ENCODE data around the gene RHBDL2.

The RHBDL2 gene

GRCh38 chr1:38872401-38873026 is 69.1 kb downstream of the RHBDL2 start:
- Histone ChIP-seq H3K9me3 (ENCODE audit: severe bottlenecking) (no peaks in the 10 kb centered on the region), H3K36me3 (ENCODE audit: low read depth) (no peaks in the 10 kb centered on the region; the same call in 1 of the 2 replicates), H3K4me1 (ENCODE audit: insufficient read depth, poor library complexity, severe bottlenecking) (peaks cover 5% of the 10 kb centered on the region), H3K27ac (ENCODE audit: poor library complexity, severe bottlenecking) (peak overlapping the region; percentile 11), H3K4me3 (ENCODE audit: severe bottlenecking) (peak overlapping the region; percentile 84), H3K27me3 (ENCODE audit: insufficient read depth, poor library complexity, severe bottlenecking) (no peaks in the 10 kb centered on the region)
- ATAC-seq (ENCODE audit: low read depth) = peak; percentile 6; the same call in 2 of the 3 replicates
- no peak for TF ChIP-seq CTCF (IDR thresholded peaks at IDR 0.05; ENCODE audit: poor library complexity, severe bottlenecking)
- no peak for DNase-seq (ENCODE audit: low spot score)

- Histone ChIP-seq H3K4me1 (ENCODE audit: insufficient read depth, poor library complexity, severe bottlenecking) (peaks cover 5% of the 10 kb centered on the region), H3K9me3 (ENCODE audit: severe bottlenecking) (no peaks in the 10 kb centered on the region), H3K4me3 (ENCODE audit: severe bottlenecking) (no peak overlapping the region), H3K36me3 (ENCODE audit: low read depth) (peaks cover 6% of the 10 kb centered on the region), H3K27ac (ENCODE audit: poor library complexity, severe bottlenecking) (no peak overlapping the region), H3K27me3 (ENCODE audit: insufficient read depth, poor library complexity, severe bottlenecking) (no peaks in the 10 kb centered on the region)
- no peak for TF ChIP-seq CTCF (IDR thresholded peaks at IDR 0.05; ENCODE audit: poor library complexity, severe bottlenecking)
- ATAC-seq (ENCODE audit: low read depth) = no peak
- no peak for DNase-seq (ENCODE audit: low spot score)
Observed at GRCh38 chr1:38870996-38871395, 70.6 kb downstream of the RHBDL2 start.

GRCh38 chr1:38867208-38867607 is 74.4 kb downstream of the RHBDL2 start:
- H3K4me3 ChIP-seq (ENCODE audit: severe bottlenecking) = no peak overlapping the region
- H3K4me1 ChIP-seq (ENCODE audit: insufficient read depth, poor library complexity, severe bottlenecking) = no peaks in the 10 kb centered on the region
- no peak for TF ChIP-seq CTCF (IDR thresholded peaks at IDR 0.05; ENCODE audit: poor library complexity, severe bottlenecking)
- H3K9me3 ChIP-seq (ENCODE audit: severe bottlenecking) = no peaks in the 10 kb centered on the region
- no peak for DNase-seq (ENCODE audit: low spot score)
- H3K27ac ChIP-seq (ENCODE audit: poor library complexity, severe bottlenecking) = no peak overlapping the region
- ATAC-seq (ENCODE audit: low read depth) = no peak
- H3K36me3 ChIP-seq (ENCODE audit: low read depth) = peaks cover 32% of the 10 kb centered on the region
- no peaks in the 10 kb centered on the region for H3K27me3 ChIP-seq (ENCODE audit: insufficient read depth, poor library complexity, severe bottlenecking)

GRCh38 chr1:38865112-38865715 is 76.4 kb downstream of the RHBDL2 start:
- H3K36me3 ChIP-seq (ENCODE audit: low read depth) = peaks cover 34% of the 10 kb centered on the region
- DNase-seq (ENCODE audit: low spot score) (no peak), ATAC-seq (ENCODE audit: low read depth) (no peak)
- H3K4me1 ChIP-seq (ENCODE audit: insufficient read depth, poor library complexity, severe bottlenecking) = no peaks in the 10 kb centered on the region
- no peak overlapping the region for H3K4me3 ChIP-seq (ENCODE audit: severe bottlenecking)
- no peaks in the 10 kb centered on the region for H3K9me3 ChIP-seq (ENCODE audit: severe bottlenecking)
- no peaks in the 10 kb centered on the region for H3K27me3 ChIP-seq (ENCODE audit: insufficient read depth, poor library complexity, severe bottlenecking)
- TF ChIP-seq CTCF (IDR thresholded peaks at IDR 0.05; ENCODE audit: poor library complexity, severe bottlenecking) = no peak
- H3K27ac ChIP-seq (ENCODE audit: poor library complexity, severe bottlenecking) = no peak overlapping the region

GRCh38 chr1:38860454-38860795 is 81.2 kb downstream of the RHBDL2 start:
- Histone ChIP-seq H3K4me1 (ENCODE audit: insufficient read depth, poor library complexity, severe bottlenecking) (peaks cover 3% of the 10 kb centered on the region), H3K9me3 (ENCODE audit: severe bottlenecking) (no peaks in the 10 kb centered on the region), H3K27me3 (ENCODE audit: insufficient read depth, poor library complexity, severe bottlenecking) (no peaks in the 10 kb centered on the region), H3K36me3 (ENCODE audit: low read depth) (peaks cover 48% of the 10 kb centered on the region), H3K27ac (ENCODE audit: poor library complexity, severe bottlenecking) (peak overlapping the region; percentile 55), H3K4me3 (ENCODE audit: severe bottlenecking) (peak overlapping the region; percentile 74)
- DNase-seq (ENCODE audit: low spot score) (no peak), ATAC-seq (ENCODE audit: low read depth) (no peak)
- no peak for TF ChIP-seq CTCF (IDR thresholded peaks at IDR 0.05; ENCODE audit: poor library complexity, severe bottlenecking)
